Nephron progenitor cell (in vitro differentiated cells): ENCODE measurements around the gene MED10.

Experiments
- DNase-seq: peaks from one replicate; pipeline ENCODE4 v3.0.0; 2021
- H3K27ac Mint-ChIP-seq: 2 replicates; pipeline ENCODE4 v1.8.0; 2021; ENCODE audit warnings: mild to moderate bottlenecking, moderate library complexity, mixed read lengths
- H3K27me3 Mint-ChIP-seq: 2 replicates; pipeline ENCODE4 v1.8.0; 2021; ENCODE audit warnings: mild to moderate bottlenecking, low read depth, mixed read lengths; ENCODE audit not compliant: poor library complexity
- H3K36me3 Mint-ChIP-seq: 2 replicates; pipeline ENCODE4 v1.8.0; 2021; ENCODE audit warnings: low read depth, mixed read lengths
- H3K4me1 Mint-ChIP-seq: 2 replicates; pipeline ENCODE4 v1.8.0; 2021; ENCODE audit warnings: mixed read lengths
- H3K4me3 Mint-ChIP-seq: 2 replicates; pipeline ENCODE4 v1.8.0; 2021; ENCODE audit warnings: mild to moderate bottlenecking, moderate library complexity, mixed read lengths
- H3K9me3 Mint-ChIP-seq: 2 replicates; pipeline ENCODE4 v1.8.0; 2021; ENCODE audit warnings: mild to moderate bottlenecking, moderate library complexity, mixed read lengths
- TF ChIP-seq, protein P1 (sequence below): fragments of 200-600 bp; sonication (generic); IDR thresholded peaks from 2 replicates; pipeline ENCODE4 v1.5.0; 2021; ENCODE audit warnings: antibody characterized with exemption

The MED10 gene

DNA sequence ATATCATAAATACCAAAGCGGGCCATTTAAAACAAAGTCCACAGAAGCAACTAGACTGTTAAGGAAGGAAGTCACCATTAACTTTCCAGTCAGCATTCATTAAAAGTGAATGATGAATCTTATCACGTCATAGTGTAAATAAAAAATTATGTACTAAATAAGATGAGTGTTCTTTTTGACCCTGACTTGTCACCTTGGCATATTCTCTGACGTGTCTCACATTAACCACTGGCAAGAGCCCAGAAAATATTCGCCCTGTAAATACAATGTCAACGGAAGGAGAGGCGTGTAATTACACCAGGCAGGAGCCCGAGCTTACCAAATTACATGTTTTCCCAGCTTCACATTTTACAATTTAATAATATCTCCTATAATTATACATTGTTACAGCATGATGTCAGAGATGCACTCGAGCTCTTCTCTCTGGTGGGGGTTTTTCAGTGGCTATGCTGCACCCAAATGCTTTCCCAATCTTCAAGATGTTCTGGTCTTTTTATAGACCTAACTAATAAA is 41.0 kb upstream of the MED10 start:
- H3K36me3 Mint-ChIP-seq, result no peaks in the 10 kb centered on the region
- peaks cover 13% of the 10 kb centered on the region for H3K9me3 Mint-ChIP-seq

DNA sequence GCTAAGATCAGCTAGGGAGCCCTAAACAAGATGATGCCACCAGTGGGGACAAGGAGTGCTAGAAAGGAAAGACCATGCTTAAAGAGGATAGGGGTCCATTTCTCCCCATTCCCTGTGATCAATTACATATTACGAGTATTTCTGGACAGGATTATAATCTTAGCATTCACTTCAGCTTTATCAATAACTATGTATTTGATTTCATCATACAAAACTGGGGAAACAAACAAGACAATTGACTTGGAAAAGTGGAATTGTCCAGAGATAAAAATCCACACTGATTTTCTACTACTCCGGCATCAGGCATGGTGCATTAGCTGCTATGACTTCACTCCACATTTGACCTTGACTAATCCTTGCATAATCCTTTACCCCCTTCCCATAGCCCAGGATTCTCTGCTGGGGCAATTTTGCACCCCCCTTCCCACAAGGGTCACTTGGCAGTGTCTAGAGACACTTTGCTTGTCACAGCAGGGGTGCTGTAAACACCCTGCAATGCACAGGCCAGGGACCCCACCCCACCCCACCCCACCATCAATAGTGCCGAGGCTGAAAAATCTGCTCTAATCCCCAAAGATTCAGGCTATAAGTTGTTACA is 40.4 kb upstream of the MED10 start:
- TF ChIP-seq, protein P1, sequence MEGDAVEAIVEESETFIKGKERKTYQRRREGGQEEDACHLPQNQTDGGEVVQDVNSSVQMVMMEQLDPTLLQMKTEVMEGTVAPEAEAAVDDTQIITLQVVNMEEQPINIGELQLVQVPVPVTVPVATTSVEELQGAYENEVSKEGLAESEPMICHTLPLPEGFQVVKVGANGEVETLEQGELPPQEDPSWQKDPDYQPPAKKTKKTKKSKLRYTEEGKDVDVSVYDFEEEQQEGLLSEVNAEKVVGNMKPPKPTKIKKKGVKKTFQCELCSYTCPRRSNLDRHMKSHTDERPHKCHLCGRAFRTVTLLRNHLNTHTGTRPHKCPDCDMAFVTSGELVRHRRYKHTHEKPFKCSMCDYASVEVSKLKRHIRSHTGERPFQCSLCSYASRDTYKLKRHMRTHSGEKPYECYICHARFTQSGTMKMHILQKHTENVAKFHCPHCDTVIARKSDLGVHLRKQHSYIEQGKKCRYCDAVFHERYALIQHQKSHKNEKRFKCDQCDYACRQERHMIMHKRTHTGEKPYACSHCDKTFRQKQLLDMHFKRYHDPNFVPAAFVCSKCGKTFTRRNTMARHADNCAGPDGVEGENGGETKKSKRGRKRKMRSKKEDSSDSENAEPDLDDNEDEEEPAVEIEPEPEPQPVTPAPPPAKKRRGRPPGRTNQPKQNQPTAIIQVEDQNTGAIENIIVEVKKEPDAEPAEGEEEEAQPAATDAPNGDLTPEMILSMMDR, result no peak
- Mint-ChIP-seq H3K4me1 (no peaks in the 10 kb centered on the region), H3K27me3 (peaks cover 38% of the 10 kb centered on the region), H3K9me3 (peaks cover 13% of the 10 kb centered on the region), H3K27ac (no peak overlapping the region), H3K36me3 (no peaks in the 10 kb centered on the region), H3K4me3 (no peak overlapping the region)
- DNase-seq, result no peak

More for the DNA sequence above, 41.0 kb upstream of the MED10 start:
- Mint-ChIP-seq H3K4me3 (no peak overlapping the region), H3K27me3 (peaks cover 38% of the 10 kb centered on the region), H3K4me1 (no peaks in the 10 kb centered on the region), H3K27ac (no peak overlapping the region)
- DNase-seq, result no peak
- TF ChIP-seq, protein P1, result no peak

DNA sequence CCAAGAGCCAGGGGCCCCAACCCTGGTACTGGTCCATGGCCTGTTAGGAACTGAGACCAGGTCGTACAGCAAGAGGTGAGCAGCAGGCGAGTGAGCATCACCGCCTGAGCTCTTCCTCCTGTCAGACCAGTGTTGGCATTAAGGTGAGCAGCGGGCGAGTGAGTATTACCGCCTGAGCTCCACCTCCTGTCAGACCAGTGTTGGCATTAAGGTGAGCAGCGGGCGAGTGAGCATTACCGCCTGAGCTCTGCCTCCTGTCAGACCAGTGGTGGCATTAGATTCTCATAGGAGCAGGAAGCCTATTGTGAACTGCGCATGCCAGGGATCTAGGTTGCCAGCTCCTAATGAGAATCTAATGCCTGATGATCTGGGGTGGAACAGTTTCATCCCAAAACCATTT is 39.3 kb upstream of the MED10 start:
- Mint-ChIP-seq H3K36me3 (no peaks in the 10 kb centered on the region), H3K4me1 (no peaks in the 10 kb centered on the region), H3K4me3 (no peak overlapping the region), H3K27me3 (peaks cover 40% of the 10 kb centered on the region), H3K27ac (no peak overlapping the region), H3K9me3 (peaks cover 13% of the 10 kb centered on the region)
- TF ChIP-seq, protein P1, result no peak
- no peak for DNase-seq

DNA sequence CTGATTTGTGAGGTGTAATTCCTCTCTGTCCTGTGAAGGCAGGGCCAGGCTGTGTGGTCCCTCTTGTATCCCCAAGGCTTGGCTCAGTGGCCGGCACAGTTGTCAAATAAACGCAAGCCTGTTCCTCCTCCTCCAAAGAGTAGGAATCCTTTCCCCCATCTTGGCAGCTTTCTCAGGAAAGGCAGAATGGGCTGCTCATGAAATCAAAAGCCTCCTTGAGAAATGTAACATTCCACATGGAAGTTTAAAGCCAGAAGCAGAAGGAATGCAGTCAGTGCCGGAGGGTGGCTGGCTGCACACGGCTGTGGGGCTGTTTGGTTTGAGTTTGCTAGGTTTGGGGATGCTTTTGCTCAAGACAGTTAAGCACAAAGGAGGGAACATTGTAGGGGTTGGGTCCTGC is 34.5 kb upstream of the MED10 start:
- no peak overlapping the region for H3K27ac Mint-ChIP-seq
- peaks cover 10% of the 10 kb centered on the region for H3K9me3 Mint-ChIP-seq
- no peaks in the 10 kb centered on the region for H3K4me1 Mint-ChIP-seq
- no peak for DNase-seq
- peaks cover 35% of the 10 kb centered on the region for H3K27me3 Mint-ChIP-seq
- no peak overlapping the region for H3K4me3 Mint-ChIP-seq
- TF ChIP-seq, protein P1, result no peak
- H3K36me3 Mint-ChIP-seq, result no peaks in the 10 kb centered on the region

DNA sequence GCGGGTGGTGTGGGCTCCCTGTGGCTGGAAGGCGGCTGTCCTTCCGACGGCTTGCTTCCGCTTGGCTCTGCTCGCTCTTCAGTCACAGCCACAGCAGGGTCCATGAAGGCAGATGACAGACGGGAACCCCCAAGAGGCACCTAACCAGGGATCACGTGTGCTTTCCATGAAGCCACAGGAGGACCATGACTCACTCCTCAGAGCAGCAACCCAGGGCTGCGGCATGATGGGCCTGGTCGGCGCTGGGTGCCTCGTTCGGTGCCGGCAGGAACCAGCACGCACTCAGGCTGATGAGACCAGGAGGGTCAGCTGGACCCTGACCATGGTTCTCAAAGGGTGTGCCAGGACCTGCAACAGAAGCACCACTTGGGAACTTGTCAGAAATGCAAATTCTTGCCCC is 32.8 kb upstream of the MED10 start:
- Mint-ChIP-seq H3K4me1 (no peaks in the 10 kb centered on the region), H3K27ac (no peak overlapping the region)
- TF ChIP-seq, protein P1, result no peak

DNA sequence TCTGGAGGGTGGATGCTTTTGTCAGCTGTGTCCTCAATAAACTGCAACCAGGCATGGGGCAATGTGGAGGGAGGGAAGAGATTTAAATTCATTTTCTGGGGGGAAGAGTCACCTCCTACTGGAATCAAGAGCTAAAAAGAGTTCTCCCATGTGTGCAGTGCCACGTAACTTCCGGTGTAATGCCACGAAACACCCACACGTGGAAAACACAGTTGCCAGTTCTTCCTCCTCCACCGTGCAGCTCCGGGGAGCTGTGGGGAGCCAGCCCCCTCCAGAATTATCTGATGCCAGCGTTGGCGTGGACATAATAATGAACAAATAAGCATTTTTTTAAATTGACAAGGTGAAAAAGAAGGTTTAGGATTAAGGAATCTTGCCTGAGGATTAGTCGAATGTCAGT is 32.1 kb upstream of the MED10 start:
- H3K27ac Mint-ChIP-seq, result no peak overlapping the region
- H3K36me3 Mint-ChIP-seq, result no peaks in the 10 kb centered on the region
- no peaks in the 10 kb centered on the region for H3K4me1 Mint-ChIP-seq

More for the DNA sequence above, 32.8 kb upstream of the MED10 start:
- Mint-ChIP-seq H3K36me3 (no peaks in the 10 kb centered on the region), H3K9me3 (peaks cover 5% of the 10 kb centered on the region), H3K27me3 (peaks cover 37% of the 10 kb centered on the region), H3K4me3 (no peak overlapping the region)
- DNase-seq, result no peak

More for the DNA sequence above, 32.1 kb upstream of the MED10 start:
- DNase-seq, result no peak
- Mint-ChIP-seq H3K27me3 (peaks cover 40% of the 10 kb centered on the region), H3K9me3 (peaks cover 5% of the 10 kb centered on the region), H3K4me3 (no peak overlapping the region)
- TF ChIP-seq, protein P1, result no peak
